Neural cell (in vitro differentiated cells): ENCODE data around the gene AEBP1. TPM values are rescaled to one million over a fixed set of nuclear protein-coding genes. Genes with fewer than 3 reads are reported as not detected.

ENCODE experiments used
- H2AFZ ChIP-seq: fragments of 200-600, 300-800 bp; sonication (generic), shearing (Covaris generic); 2 replicates; pipeline ENCODE4 v1.6.0; 2014; ENCODE audit warnings: low read depth, mild to moderate bottlenecking, antibody characterized with exemption, low read length, moderate library complexity
- H3F3A ChIP-seq: fragments of 200-600 bp; shearing (Covaris generic); 2 replicates; pipeline ENCODE4 v1.6.1; 2016; ENCODE audit warnings: mild to moderate bottlenecking, moderate library complexity, mixed read lengths, antibody characterized with exemption, low read length; ENCODE audit not compliant: insufficient read depth, poor library complexity, severe bottlenecking
- H3K27ac ChIP-seq: fragments of 200-600, 300-800 bp; sonication (generic), shearing (Covaris generic); 2 replicates; pipeline ENCODE4 v1.5.1; 2014; ENCODE audit warnings: mild to moderate bottlenecking, low read length, moderate library complexity
- H3K27me3 ChIP-seq: fragments of 300-800, 200-600 bp; sonication (generic), shearing (Covaris generic); 2 replicates; pipeline ENCODE4 v1.6.0; 2014; ENCODE audit warnings: mild to moderate bottlenecking, low read depth, low read length, moderate library complexity; ENCODE audit not compliant: insufficient read depth
- H3K36me3 ChIP-seq: fragments of 300-800, 200-600 bp; sonication (generic), shearing (Covaris generic); 2 replicates; pipeline ENCODE4 v1.5.1; 2014; ENCODE audit warnings: mild to moderate bottlenecking, antibody characterized with exemption, low read length, moderate library complexity; ENCODE audit not compliant: insufficient read depth
- H3K4me2 ChIP-seq: fragments of 300-800, 200-600 bp; sonication (generic), shearing (Covaris generic); 2 replicates; pipeline ENCODE4 v1.6.0; 2014; ENCODE audit warnings: mild to moderate bottlenecking, low read length
- H3K4me3 ChIP-seq: fragments of 300-800, 200-600 bp; sonication (generic), shearing (Covaris generic); 2 replicates; pipeline ENCODE4 v1.5.1; 2014; ENCODE audit warnings: mild to moderate bottlenecking, low read length, moderate library complexity
- H3K79me2 ChIP-seq: fragments of 200-600 bp; shearing (Covaris generic); replicated peaks from 2 replicates; pipeline ENCODE4 v1.6.0; 2014; ENCODE audit warnings: mild to moderate bottlenecking, low read length, moderate library complexity; ENCODE audit not compliant: insufficient read depth
- H3K9ac ChIP-seq: fragments of 300-800, 200-600 bp; sonication (generic), shearing (Covaris generic); 2 replicates; pipeline ENCODE4 v1.6.1; 2016; ENCODE audit warnings: mild to moderate bottlenecking, low read length, mixed read lengths
- H3K9me2 ChIP-seq: fragments of 200-600 bp; shearing (Covaris generic); 2 replicates; pipeline ENCODE4 v1.6.1; 2016; ENCODE audit warnings: mild to moderate bottlenecking, low read length, mixed read lengths; ENCODE audit not compliant: insufficient read depth
- H3K9me3 ChIP-seq: fragments of 200-600, 300-800 bp; sonication (generic), shearing (Covaris generic); 2 replicates; pipeline ENCODE4 v1.6.1; 2016; ENCODE audit warnings: mild to moderate bottlenecking, mixed run types, low read length, moderate library complexity, mixed read lengths
- H4K20me1 ChIP-seq: fragments of 200-600 bp; shearing (Covaris generic); 2 replicates; pipeline ENCODE4 v1.6.1; 2016; ENCODE audit warnings: mild to moderate bottlenecking, mixed run types; ENCODE audit not compliant: insufficient read depth
- EP300 ChIP-seq: fragments of 450-650 bp; conservative IDR thresholded peaks from 2 replicates; pipeline ENCODE4 v1.6.1; 2014; ENCODE audit warnings: antibody characterized with exemption, mild to moderate bottlenecking, moderate library complexity; ENCODE audit not compliant: poor library complexity, severe bottlenecking
- EZH2 ChIP-seq: fragments of 200-600, 300-800 bp; shearing (Covaris generic), sonication (generic); IDR thresholded peaks from 2 replicates; pipeline ENCODE4 v1.6.1; 2014; ENCODE audit warnings: antibody characterized with exemption, low read length, borderline replicate concordance, mild to moderate bottlenecking; ENCODE audit not compliant: insufficient read depth, poor library complexity, severe bottlenecking
- MXI1 ChIP-seq: fragments of 450-650 bp; conservative IDR thresholded peaks from 2 replicates; pipeline ENCODE4 v1.6.1; 2014; ENCODE audit warnings: antibody characterized with exemption, mild to moderate bottlenecking; ENCODE audit not compliant: poor library complexity, severe bottlenecking
- POLR2AphosphoS5 ChIP-seq: IDR thresholded peaks from 2 replicates; pipeline ENCODE4 v1.6.1; 2012
- RAD21 ChIP-seq: fragments of 450-650 bp; conservative IDR thresholded peaks from 2 replicates; pipeline ENCODE4 v1.6.1; 2014; ENCODE audit warnings: antibody characterized with exemption, mild to moderate bottlenecking, moderate library complexity
- SMC3 ChIP-seq: fragments of 450-650 bp; conservative IDR thresholded peaks from 2 replicates; pipeline ENCODE4 v1.6.1; 2014; ENCODE audit warnings: antibody characterized with exemption, mild to moderate bottlenecking, moderate library complexity; ENCODE audit not compliant: poor library complexity
- TAF1 ChIP-seq: IDR thresholded peaks from 2 replicates; pipeline ENCODE4 v1.6.1; 2012; ENCODE audit warnings: low read depth
- polyA plus RNA-seq: library from polyadenylated mRNA; depleted of rRNA; stranded (reverse); fragments of >200 nt; gene quantifications from 2 replicates; pipeline ENCODE4 v1.2.3, GENCODE V29; 2014
- TF ChIP-seq, protein P1 (sequence below): IDR thresholded peaks from 2 replicates; pipeline ENCODE4 v1.6.1; 2012; ENCODE audit warnings: borderline replicate concordance
- TF ChIP-seq, protein P2 (sequence below): fragments of 450-650 bp; IDR thresholded peaks from 2 replicates; pipeline ENCODE4 v1.5.1; 2014; ENCODE audit warnings: antibody characterized with exemption, mild to moderate bottlenecking, moderate library complexity; ENCODE audit not compliant: poor library complexity, severe bottlenecking

The AEBP1 gene
- polyA plus RNA-seq, 1 donor from 2014 or later: 0.30 TPM

- Histone ChIP-seq H3K4me2 (no peak overlapping the region), H3K36me3 (peaks cover 9% of the 10 kb centered on the region), H3K9me3 (peaks cover 6% of the 10 kb centered on the region), H3K79me2 (peaks cover 7% of the 10 kb centered on the region), H3K27ac (no peak overlapping the region), H3K4me3 (no peak overlapping the region), H3K27me3 (no peaks in the 10 kb centered on the region), H2AFZ (no peak overlapping the region), H3F3A (no peaks in the 10 kb centered on the region), H3K9me2 (no peaks in the 10 kb centered on the region), H3K9ac (no peak overlapping the region), H4K20me1 (no peaks in the 10 kb centered on the region)
- TF ChIP-seq, protein P1, sequence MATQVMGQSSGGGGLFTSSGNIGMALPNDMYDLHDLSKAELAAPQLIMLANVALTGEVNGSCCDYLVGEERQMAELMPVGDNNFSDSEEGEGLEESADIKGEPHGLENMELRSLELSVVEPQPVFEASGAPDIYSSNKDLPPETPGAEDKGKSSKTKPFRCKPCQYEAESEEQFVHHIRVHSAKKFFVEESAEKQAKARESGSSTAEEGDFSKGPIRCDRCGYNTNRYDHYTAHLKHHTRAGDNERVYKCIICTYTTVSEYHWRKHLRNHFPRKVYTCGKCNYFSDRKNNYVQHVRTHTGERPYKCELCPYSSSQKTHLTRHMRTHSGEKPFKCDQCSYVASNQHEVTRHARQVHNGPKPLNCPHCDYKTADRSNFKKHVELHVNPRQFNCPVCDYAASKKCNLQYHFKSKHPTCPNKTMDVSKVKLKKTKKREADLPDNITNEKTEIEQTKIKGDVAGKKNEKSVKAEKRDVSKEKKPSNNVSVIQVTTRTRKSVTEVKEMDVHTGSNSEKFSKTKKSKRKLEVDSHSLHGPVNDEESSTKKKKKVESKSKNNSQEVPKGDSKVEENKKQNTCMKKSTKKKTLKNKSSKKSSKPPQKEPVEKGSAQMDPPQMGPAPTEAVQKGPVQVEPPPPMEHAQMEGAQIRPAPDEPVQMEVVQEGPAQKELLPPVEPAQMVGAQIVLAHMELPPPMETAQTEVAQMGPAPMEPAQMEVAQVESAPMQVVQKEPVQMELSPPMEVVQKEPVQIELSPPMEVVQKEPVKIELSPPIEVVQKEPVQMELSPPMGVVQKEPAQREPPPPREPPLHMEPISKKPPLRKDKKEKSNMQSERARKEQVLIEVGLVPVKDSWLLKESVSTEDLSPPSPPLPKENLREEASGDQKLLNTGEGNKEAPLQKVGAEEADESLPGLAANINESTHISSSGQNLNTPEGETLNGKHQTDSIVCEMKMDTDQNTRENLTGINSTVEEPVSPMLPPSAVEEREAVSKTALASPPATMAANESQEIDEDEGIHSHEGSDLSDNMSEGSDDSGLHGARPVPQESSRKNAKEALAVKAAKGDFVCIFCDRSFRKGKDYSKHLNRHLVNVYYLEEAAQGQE: no peak
- TF ChIP-seq EZH2: no peak
- no peak for TF ChIP-seq TAF1
- no peak for TF ChIP-seq RAD21
- TF ChIP-seq EP300: no peak
These were observed 43.8 kb upstream of the AEBP1 start for GRCh38 chr7:44060091-44060947.

- no peak overlapping the region for H3K4me3 ChIP-seq
- H4K20me1 ChIP-seq: no peaks in the 10 kb centered on the region
- no peak overlapping the region for H3K27ac ChIP-seq
- TF ChIP-seq MXI1 (no peak), RAD21 (no peak), EZH2 (no peak), TAF1 (no peak), POLR2AphosphoS5 (no peak), SMC3 (no peak)
- TF ChIP-seq, protein P1: no peak
- TF ChIP-seq, protein P2, sequence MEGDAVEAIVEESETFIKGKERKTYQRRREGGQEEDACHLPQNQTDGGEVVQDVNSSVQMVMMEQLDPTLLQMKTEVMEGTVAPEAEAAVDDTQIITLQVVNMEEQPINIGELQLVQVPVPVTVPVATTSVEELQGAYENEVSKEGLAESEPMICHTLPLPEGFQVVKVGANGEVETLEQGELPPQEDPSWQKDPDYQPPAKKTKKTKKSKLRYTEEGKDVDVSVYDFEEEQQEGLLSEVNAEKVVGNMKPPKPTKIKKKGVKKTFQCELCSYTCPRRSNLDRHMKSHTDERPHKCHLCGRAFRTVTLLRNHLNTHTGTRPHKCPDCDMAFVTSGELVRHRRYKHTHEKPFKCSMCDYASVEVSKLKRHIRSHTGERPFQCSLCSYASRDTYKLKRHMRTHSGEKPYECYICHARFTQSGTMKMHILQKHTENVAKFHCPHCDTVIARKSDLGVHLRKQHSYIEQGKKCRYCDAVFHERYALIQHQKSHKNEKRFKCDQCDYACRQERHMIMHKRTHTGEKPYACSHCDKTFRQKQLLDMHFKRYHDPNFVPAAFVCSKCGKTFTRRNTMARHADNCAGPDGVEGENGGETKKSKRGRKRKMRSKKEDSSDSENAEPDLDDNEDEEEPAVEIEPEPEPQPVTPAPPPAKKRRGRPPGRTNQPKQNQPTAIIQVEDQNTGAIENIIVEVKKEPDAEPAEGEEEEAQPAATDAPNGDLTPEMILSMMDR: no peak
- no peak overlapping the region for H3K9ac ChIP-seq
- no peak overlapping the region for H3K4me2 ChIP-seq
- no peaks in the 10 kb centered on the region for H3K27me3 ChIP-seq
- peaks cover under 1% of the 10 kb centered on the region for H3K9me3 ChIP-seq
- H3K36me3 ChIP-seq: peaks cover 6% of the 10 kb centered on the region
- no peak overlapping the region for H2AFZ ChIP-seq
- no peaks in the 10 kb centered on the region for H3K9me2 ChIP-seq
- no peaks in the 10 kb centered on the region for H3F3A ChIP-seq
- no peaks in the 10 kb centered on the region for H3K79me2 ChIP-seq
These were observed 43.0 kb upstream of the AEBP1 start for GRCh38 chr7:44060948-44061644.
